Tongue (tissue), 2 donors: ENCODE data around the gene TIGD2. TPM values are rescaled to one million over a fixed set of nuclear protein-coding genes. Genes with fewer than 3 reads are reported as not detected.
"Not testable (repeated sequence)": the region's sequence is repeated elsewhere in the genome, so short reads cannot be mapped to it uniquely, and the experiment has no call there.

ENCODE experiments used
- DNase-seq: peaks from one replicate; pipeline ENCODE4 v3.0.0-alpha.2; 2015
- total RNA-seq: library from RNA; depleted of rRNA; stranded (reverse); fragments of >200 nt; gene quantifications from one replicate; pipeline ENCODE4 v1.2.3, GENCODE V29; 2014

The TIGD2 gene
- total RNA-seq, 1 donor from 2014 or later = 7.0 TPM

GRCh38 chr4:89119836-89120235 is 8.5 kb downstream of the TIGD2 start:
- no peak for DNase-seq

GRCh38 chr4:89121387-89122068 is 10.2 kb downstream of the TIGD2 start:
- no peak for DNase-seq

DNA sequence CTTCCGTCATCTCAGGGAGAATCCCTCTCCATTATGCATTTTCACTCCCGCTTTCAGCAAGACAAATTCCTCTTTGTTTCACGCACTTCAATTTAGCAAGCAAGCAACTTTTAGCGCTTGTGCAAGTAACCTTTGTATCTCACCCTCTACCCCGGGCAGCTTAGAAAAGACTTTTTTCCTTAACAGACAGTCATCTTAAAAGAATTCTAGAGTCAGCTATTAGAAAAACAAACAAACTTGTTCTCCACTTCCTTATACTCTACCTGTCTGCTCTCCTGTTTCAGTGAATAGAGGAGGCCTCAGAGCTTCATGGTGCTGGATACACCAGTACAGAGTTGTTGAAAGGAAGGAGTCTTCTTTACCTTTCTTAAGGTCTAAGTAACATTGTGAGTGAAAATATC is 12.1 kb downstream of the TIGD2 start:
- DNase-seq = no peak

DNA sequence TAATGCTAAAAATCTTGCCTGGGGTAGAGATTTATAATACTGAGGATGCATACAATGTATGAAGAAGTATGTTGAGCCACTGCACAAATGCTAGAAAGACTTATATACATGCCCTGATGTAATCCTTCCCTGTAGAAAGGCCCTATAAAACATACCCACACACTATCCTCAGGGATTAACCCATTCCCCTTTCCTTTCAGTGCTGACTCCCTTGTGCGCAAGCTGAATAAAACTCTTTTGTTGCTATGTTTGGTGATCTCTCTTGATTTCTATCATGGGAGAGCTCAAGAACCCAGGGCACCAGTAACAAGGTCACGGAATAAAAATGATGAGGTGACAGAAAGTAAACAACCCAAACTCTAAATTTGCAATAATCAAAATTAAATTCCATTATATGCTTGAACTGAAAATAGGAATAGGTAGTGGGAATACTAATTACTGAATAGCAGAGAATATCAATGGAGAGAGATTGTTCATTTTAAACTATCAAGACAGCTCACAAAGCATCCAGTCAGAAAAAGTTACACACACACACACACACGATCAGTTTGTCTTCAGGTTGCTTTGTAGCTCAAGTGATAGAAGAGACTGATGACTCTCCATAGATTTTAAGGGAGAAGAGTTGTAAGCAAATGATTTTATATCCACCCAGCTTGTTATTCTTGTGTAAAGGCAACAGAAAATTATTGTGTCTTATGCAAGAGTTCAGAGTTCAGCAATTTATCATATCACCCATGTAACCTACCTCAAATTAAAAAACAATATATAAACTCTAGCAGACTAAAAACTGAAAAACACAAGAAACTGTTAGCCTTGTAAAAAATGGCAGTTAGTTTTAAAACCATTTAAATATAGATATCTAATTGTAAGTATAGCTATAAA is 14.8 kb downstream of the TIGD2 start:
- DNase-seq = no peak

DNA sequence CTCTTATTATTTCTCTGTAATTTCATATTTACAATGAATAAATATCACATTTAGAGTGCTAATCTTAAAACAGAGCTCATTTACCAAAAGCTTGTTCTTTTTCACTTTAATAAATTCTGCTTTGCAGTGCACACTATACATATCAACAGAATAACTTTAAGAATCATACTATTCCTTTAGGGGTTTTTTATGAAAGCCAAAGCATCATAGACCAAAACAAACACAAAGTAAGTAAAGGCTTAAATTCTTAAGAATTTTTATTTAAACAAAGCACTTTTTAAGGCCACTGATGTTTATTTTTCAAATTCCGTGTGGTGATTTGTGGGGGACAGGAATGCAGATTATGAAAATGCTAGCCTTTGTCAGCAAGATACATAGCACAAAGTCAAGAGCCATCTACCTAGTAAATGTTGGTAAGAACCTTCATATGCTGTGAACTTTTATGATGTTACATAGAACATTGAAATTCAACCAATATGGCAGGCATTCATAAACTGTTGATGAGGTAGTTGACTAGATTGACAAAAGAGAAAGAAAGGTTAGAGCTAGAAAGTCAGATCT is 17.8 kb downstream of the TIGD2 start:
- DNase-seq = no peak

- peak; percentile 62 for DNase-seq
Observed at GRCh38 chr4:89134775-89135319, 23.5 kb downstream of the TIGD2 start.

- DNase-seq = no peak
Observed at GRCh38 chr4:89136525-89136924, 25.2 kb downstream of the TIGD2 start.

DNA sequence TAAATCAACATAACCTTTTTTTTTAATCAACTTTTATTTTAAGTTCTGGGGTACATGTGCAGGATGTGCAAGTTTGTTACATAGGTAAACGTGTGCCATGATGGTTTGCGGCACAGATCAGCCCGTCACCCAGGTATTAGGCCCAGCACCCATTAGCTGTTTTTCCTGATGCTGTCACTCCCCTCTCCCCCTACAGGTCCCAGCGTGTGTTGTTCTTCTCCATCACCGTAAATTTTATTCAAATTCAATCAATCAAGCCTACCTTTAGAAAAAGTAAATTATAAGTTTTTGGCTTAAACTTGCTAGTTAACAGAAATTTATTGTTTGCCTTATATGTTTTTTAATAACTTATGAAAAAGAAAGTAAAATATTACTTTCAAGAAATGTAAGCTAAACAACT is 25.9 kb downstream of the TIGD2 start:
- DNase-seq = no peak

GRCh38 chr4:89137695-89138094 is 26.4 kb downstream of the TIGD2 start:
- DNase-seq = no peak

GRCh38 chr4:89140168-89140759 is 28.9 kb downstream of the TIGD2 start:
- DNase-seq = no peak

- no peak for DNase-seq
Observed at GRCh38 chr4:89142691-89143669, 31.6 kb downstream of the TIGD2 start.

- not testable (repeated sequence) for DNase-seq
Observed at GRCh38 chr4:89144652-89145051, 33.3 kb downstream of the TIGD2 start.

GRCh38 chr4:89146196-89146595 is 34.9 kb downstream of the TIGD2 start:
- no peak for DNase-seq

GRCh38 chr4:89152972-89153371 is 41.6 kb downstream of the TIGD2 start:
- DNase-seq = no peak

DNA sequence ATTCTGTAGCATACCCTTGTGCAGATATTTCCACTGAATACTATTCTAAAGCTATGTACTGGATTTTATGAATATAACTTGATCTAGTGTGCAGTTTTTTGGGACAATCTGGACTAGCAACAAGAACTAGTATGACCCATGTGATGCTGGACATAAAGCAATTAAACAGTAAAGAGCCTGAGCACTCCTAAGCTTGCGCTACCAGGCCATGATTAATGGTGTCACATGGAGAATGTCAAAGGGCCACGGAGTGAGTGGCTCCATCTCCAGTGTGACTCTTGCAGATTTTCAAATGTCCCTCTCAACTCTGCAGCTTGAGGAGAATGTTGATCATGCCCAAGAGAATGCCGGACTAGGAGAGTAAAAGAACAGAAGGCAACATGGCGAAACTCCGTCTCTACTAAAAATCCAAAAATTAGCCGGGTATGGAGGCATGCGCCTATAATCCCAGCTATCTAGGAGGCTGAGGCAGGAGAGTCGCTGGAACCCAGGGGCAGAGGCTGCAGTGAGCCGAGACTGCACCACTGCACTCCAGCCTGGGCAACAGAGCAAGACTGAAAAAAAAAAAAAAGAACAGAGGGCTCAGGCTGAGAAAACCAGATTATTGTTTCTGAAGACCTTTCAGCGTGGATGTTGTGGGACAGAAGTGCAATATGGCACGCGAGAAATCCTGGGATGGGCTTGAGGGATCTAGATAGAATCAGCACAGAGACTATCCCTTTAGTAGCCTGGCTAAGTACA is 45.0 kb downstream of the TIGD2 start:
- DNase-seq = no peak

- no peak for DNase-seq
Observed at GRCh38 chr4:89157488-89158024, 46.2 kb downstream of the TIGD2 start.

DNA sequence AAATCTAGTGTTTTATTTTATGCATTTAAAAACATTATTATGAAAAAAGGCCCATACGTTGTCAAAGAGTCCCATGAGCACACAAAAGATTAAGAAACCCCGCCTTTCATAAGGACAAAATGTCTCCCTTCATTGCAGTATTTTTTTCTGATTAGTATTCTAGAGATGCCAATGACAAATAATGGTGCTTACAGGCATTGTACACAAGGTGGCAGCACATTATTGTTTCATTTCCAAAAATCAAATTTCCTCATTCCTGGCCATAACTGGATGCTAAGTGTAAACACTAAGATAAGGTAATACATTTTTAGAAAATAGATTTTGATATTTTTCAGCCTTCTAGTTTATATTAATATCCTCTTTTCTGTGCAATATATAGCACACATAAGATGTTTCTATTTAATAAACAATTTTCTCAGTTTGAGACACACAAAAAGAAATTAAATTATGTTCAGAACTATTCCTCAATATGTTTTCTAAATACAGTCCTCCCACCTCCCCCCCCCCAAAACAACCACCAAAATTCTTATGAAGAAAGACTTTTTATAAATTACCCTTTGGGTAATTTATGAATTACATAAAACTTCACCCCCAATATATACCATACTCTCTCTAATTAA is 47.7 kb downstream of the TIGD2 start:
- DNase-seq = peak; percentile 70

DNA sequence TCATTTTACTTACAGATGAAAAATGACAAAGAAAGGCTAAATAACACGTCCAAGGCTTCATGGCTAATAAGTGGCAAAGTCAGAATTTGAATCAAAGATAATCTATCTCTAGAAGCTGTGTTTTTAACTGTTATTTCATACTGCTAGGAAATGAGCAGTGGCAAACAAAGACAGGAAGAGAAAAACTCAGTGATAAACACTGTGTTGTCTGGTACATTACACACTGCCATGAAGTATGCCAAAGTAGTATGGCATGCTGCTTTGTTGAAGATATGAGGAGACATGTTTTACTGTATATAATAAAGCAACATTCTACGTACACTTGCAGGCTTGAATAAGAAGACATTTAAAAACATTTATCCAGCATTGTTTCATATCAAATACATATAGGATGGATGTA is 49.5 kb downstream of the TIGD2 start:
- DNase-seq = no peak

- DNase-seq = no peak
Observed at GRCh38 chr4:89161841-89162240, 50.5 kb downstream of the TIGD2 start.

GRCh38 chr4:89162496-89162895 is 51.2 kb downstream of the TIGD2 start:
- DNase-seq = no peak
